Effector memory CD8-positive, alpha-beta T cell (primary cell): ENCODE data around the gene IDS.
"Not testable (repeated sequence)": the region's sequence is repeated elsewhere in the genome, so short reads cannot be mapped to it uniquely, and the experiment has no call there.

ENCODE experiments used
- ATAC-seq: fragments of 150-1000 bp; cut with Tn5 transposase; replicated peaks from 2 replicates; pipeline ENCODE4 v1.10.0; 2021; ENCODE audit warnings: mild to moderate bottlenecking, moderate library complexity
- DNase-seq, 3 experiments: peaks; one replicate each; pipeline ENCODE4 v3.0.0; 2021
- H3K27ac Mint-ChIP-seq, 2 donors: one replicate each; pipeline ENCODE4 v1.8.0; 2022; ENCODE audit warnings: mild to moderate bottlenecking in 2 of 2, mixed read lengths in 2 of 2, moderate library complexity in 2 of 2
- H3K27me3 Mint-ChIP-seq, 2 donors: one replicate each; pipeline ENCODE4 v1.8.0; 2022; ENCODE audit warnings: mixed read lengths in 2 of 2
- H3K36me3 Mint-ChIP-seq: one replicate; pipeline ENCODE4 v1.8.0; 2022; ENCODE audit warnings: mild to moderate bottlenecking, moderate library complexity, mixed read lengths; ENCODE audit not compliant: insufficient read depth
- H3K4me1 Mint-ChIP-seq, 2 donors: one replicate each; pipeline ENCODE4 v1.8.0; 2022; ENCODE audit warnings: low read depth in 2 of 2, mixed read lengths in 2 of 2
- H3K4me3 Mint-ChIP-seq, 2 donors: one replicate each; pipeline ENCODE4 v1.8.0; 2022; ENCODE audit warnings: mild to moderate bottlenecking in 2 of 2, mixed read lengths in 2 of 2, moderate library complexity in 2 of 2
- H3K9me3 Mint-ChIP-seq, 2 donors: one replicate each; pipeline ENCODE4 v1.8.0; 2022; ENCODE audit warnings: mixed read lengths in 2 of 2
- total RNA-seq, 9 experiments: gene quantifications; one replicate each; lab custom pipeline; 2026; lab: John Stamatoyannopoulos, UW

IDS gene
- total RNA-seq: 12.6 to 140 (median 66.0) reads per million in 9 experiments

GRCh38 chrX:149504915-149505651, at the start of gene IDS:
TSS of gene IDS (minus strand) at chrX:149505306. CDS start at chrX:149505137, 169 bp downstream.
- peak within 1 kb of the TSS; percentile 99 to 100 for H3K27ac Mint-ChIP-seq
- peak within 1 kb of the TSS; percentile 95 to 97 for H3K4me3 Mint-ChIP-seq
- no peaks in the 10 kb centered on the region for H3K9me3 Mint-ChIP-seq
- peak; percentile 87 to 90 (median 89) for DNase-seq
- H3K36me3 Mint-ChIP-seq: no peaks in the 10 kb centered on the region
- H3K27me3 Mint-ChIP-seq: no peaks in the 10 kb centered on the region
- peaks cover 27% of the 10 kb centered on the region in 2 donors for H3K4me1 Mint-ChIP-seq
- ATAC-seq: peak; percentile 65

GRCh38 chrX:149551939-149552248, 46.8 kb upstream of the IDS start:
- not testable (repeated sequence) for H3K27ac Mint-ChIP-seq, H3K36me3 Mint-ChIP-seq, H3K27me3 Mint-ChIP-seq, H3K4me1 Mint-ChIP-seq, ATAC-seq, DNase-seq, H3K4me3 Mint-ChIP-seq, H3K9me3 Mint-ChIP-seq

- H3K4me3 Mint-ChIP-seq, H3K27me3 Mint-ChIP-seq, DNase-seq, H3K27ac Mint-ChIP-seq, H3K9me3 Mint-ChIP-seq, ATAC-seq, H3K4me1 Mint-ChIP-seq, H3K36me3 Mint-ChIP-seq: not testable (repeated sequence)
Observed at GRCh38 chrX:149551245-149551938, 46.3 kb upstream of the IDS start.

- H3K27ac Mint-ChIP-seq, H3K36me3 Mint-ChIP-seq, H3K9me3 Mint-ChIP-seq, H3K4me1 Mint-ChIP-seq, DNase-seq, H3K27me3 Mint-ChIP-seq, H3K4me3 Mint-ChIP-seq: not testable (repeated sequence)
- ATAC-seq: peak; percentile 72
Observed at GRCh38 chrX:149550454-149550853, 45.3 kb upstream of the IDS start.

GRCh38 chrX:149549701-149550100, 44.6 kb upstream of the IDS start, which contains the start of gene HSFX3:
TSS of gene HSFX3 (minus strand) at chrX:149549924. CDS start at chrX:149549852, 72 bp downstream.
- H3K27me3 Mint-ChIP-seq, H3K27ac Mint-ChIP-seq, ATAC-seq, DNase-seq, H3K4me1 Mint-ChIP-seq, H3K4me3 Mint-ChIP-seq, H3K9me3 Mint-ChIP-seq, H3K36me3 Mint-ChIP-seq: not testable (repeated sequence)

GRCh38 chrX:149547782-149548181, 42.7 kb upstream of the IDS start:
- H3K9me3 Mint-ChIP-seq, H3K27ac Mint-ChIP-seq, H3K4me3 Mint-ChIP-seq, DNase-seq, H3K36me3 Mint-ChIP-seq, H3K4me1 Mint-ChIP-seq, ATAC-seq, H3K27me3 Mint-ChIP-seq: not testable (repeated sequence)

- not testable (repeated sequence) for DNase-seq, H3K27ac Mint-ChIP-seq, H3K9me3 Mint-ChIP-seq, H3K4me3 Mint-ChIP-seq, H3K4me1 Mint-ChIP-seq, H3K27me3 Mint-ChIP-seq, ATAC-seq
- peaks cover 12% of the 10 kb centered on the region for H3K36me3 Mint-ChIP-seq
Observed at GRCh38 chrX:149546962-149547361, 41.9 kb upstream of the IDS start.

GRCh38 chrX:149545545-149546543, 40.7 kb upstream of the IDS start:
- not testable (repeated sequence) for H3K9me3 Mint-ChIP-seq, DNase-seq, H3K4me3 Mint-ChIP-seq, H3K27me3 Mint-ChIP-seq, H3K4me1 Mint-ChIP-seq, H3K27ac Mint-ChIP-seq, ATAC-seq
- peaks cover 20% of the 10 kb centered on the region for H3K36me3 Mint-ChIP-seq

- Mint-ChIP-seq H3K4me3 (peak overlapping the region; percentile 81 to 93), H3K36me3 (peaks cover 35% of the 10 kb centered on the region), H3K27me3 (no peaks in the 10 kb centered on the region), H3K27ac (peak overlapping the region; percentile 97 to 100), H3K4me1 (peaks cover 0 to 19% of the 10 kb centered on the region in 2 donors), H3K9me3 (no peaks in the 10 kb centered on the region)
- no peak for DNase-seq
- no peak for ATAC-seq
Observed at GRCh38 chrX:149541521-149542047, 36.5 kb upstream of the IDS start.

- peak; percentile 69 for ATAC-seq
- Mint-ChIP-seq H3K9me3 (no peaks in the 10 kb centered on the region), H3K4me1 (peaks cover 0 to 19% of the 10 kb centered on the region in 2 donors), H3K27me3 (no peaks in the 10 kb centered on the region), H3K27ac (peak within 1 kb of the TSS; percentile 97 to 100), H3K4me3 (peak within 1 kb of the TSS; percentile 81 to 93), H3K36me3 (peaks cover 35% of the 10 kb centered on the region)
- peak; percentile 81 to 82 (median 82) for DNase-seq
Observed at GRCh38 chrX:149540621-149541520, 35.8 kb upstream of the IDS start, which contains the start of gene EOLA1. TSS of gene EOLA1 (plus strand) at chrX:149541012. CDS start at chrX:149545631, 4,619 bp downstream.

- Mint-ChIP-seq H3K4me1 (peaks cover 0 to 21% of the 10 kb centered on the region in 2 donors), H3K4me3 (peak overlapping the region; percentile 81 to 93), H3K27ac (peak overlapping the region; percentile 97 to 100), H3K9me3 (no peaks in the 10 kb centered on the region), H3K27me3 (no peaks in the 10 kb centered on the region), H3K36me3 (peaks cover 35% of the 10 kb centered on the region)
- DNase-seq (peak; percentile 77 to 83 (median 77)), ATAC-seq (peak; percentile 51)
Observed at GRCh38 chrX:149540131-149540620, 35.1 kb upstream of the IDS start.
